ENCODE data around the gene FCER1G. TPM values are rescaled to one million over a fixed set of nuclear protein-coding genes. Genes with fewer than 3 reads are reported as not detected.

FCER1G gene
- total RNA-seq, 1 donor from 2014 or later: 64.8 TPM

GRCh38 chr1:161191971-161192370 is 23.1 kb upstream of the FCER1G start:
- no peaks in the 10 kb centered on the region for H3K27me3 ChIP-seq
- no peak overlapping the region for H3K4me3 ChIP-seq
- no peaks in the 10 kb centered on the region for H3K9me3 ChIP-seq
- H3K4me1 ChIP-seq: peaks cover 40% of the 10 kb centered on the region
- no peak for DNase-seq (ENCODE audit: extremely low spot score in 2 of 2)
- H3K27ac ChIP-seq: no peak overlapping the region
- intact Hi-C loops (cut with DNase I): loop anchor here (10.0 kb wide), 1 partner anchor 193 kb away; no protein-coding TSS in a partner anchor
- peaks cover 0 to 16% of the 10 kb centered on the region in 2 donors for H3K36me3 ChIP-seq
- TF ChIP-seq POLR2A (IDR thresholded peaks at IDR 0.05): no peak
- no peak for TF ChIP-seq POLR2AphosphoS5 (IDR thresholded peaks at IDR 0.05; ENCODE audit: insufficient read depth in 1 of 2, low read depth in 1 of 2)
- no peak for TF ChIP-seq CTCF (IDR thresholded peaks at IDR 0.05)

GRCh38 chr1:161192476-161193465 is 22.3 kb upstream of the FCER1G start:
- no peak for DNase-seq (ENCODE audit: extremely low spot score in 2 of 2)
- H3K27me3 ChIP-seq: no peaks in the 10 kb centered on the region
- H3K4me3 ChIP-seq: peak overlapping the region in 1 of 2 donors; percentile 11
- H3K27ac ChIP-seq: peak overlapping the region; percentile 59
- H3K36me3 ChIP-seq: peaks cover 0 to 16% of the 10 kb centered on the region in 2 donors
- TF ChIP-seq CTCF (IDR thresholded peaks at IDR 0.05) (peak; percentile 55 to 86 (median 79)), POLR2A (IDR thresholded peaks at IDR 0.05) (no peak)
- intact Hi-C loops (cut with DNase I): loop anchor here (10.0 kb wide), 1 partner anchor 192 kb away; no protein-coding TSS in a partner anchor
- H3K9me3 ChIP-seq: no peaks in the 10 kb centered on the region
- H3K4me1 ChIP-seq: peaks cover 48% of the 10 kb centered on the region

- peak overlapping the region; percentile 59 for H3K27ac ChIP-seq
Observed at GRCh38 chr1:161193561-161194235, 21.4 kb upstream of the FCER1G start.

GRCh38 chr1:161195171-161195570 is 19.9 kb upstream of the FCER1G start:
- Histone ChIP-seq H3K27me3 (no peaks in the 10 kb centered on the region), H3K9me3 (no peaks in the 10 kb centered on the region), H3K36me3 (peaks cover 0 to 16% of the 10 kb centered on the region in 2 donors), H3K4me3 (peak overlapping the region in 1 of 2 donors; percentile 24), H3K4me1 (peaks cover 72% of the 10 kb centered on the region), H3K27ac (no peak overlapping the region)
- no peak for DNase-seq (ENCODE audit: extremely low spot score in 2 of 2)
- intact Hi-C loops (cut with DNase I): loop anchor here (10.0 kb wide), 1 partner anchor 190 kb away; no protein-coding TSS in a partner anchor
- TF ChIP-seq POLR2AphosphoS5 (IDR thresholded peaks at IDR 0.05; ENCODE audit: insufficient read depth in 1 of 2, low read depth in 1 of 2) (no peak), CTCF (IDR thresholded peaks at IDR 0.05) (no peak), POLR2A (IDR thresholded peaks at IDR 0.05) (no peak)

More at GRCh38 chr1:161193561-161194235, 21.4 kb upstream of the FCER1G start:
- Histone ChIP-seq H3K36me3 (peaks cover 0 to 16% of the 10 kb centered on the region in 2 donors), H3K27me3 (no peaks in the 10 kb centered on the region), H3K9me3 (no peaks in the 10 kb centered on the region), H3K4me3 (peak overlapping the region in 1 of 2 donors; percentile 11), H3K4me1 (peaks cover 57% of the 10 kb centered on the region)
- intact Hi-C loops (cut with DNase I): loop anchor here (10.0 kb wide), 1 partner anchor 191 kb away; no protein-coding TSS in a partner anchor
- no peak for DNase-seq (ENCODE audit: extremely low spot score in 2 of 2)
- TF ChIP-seq POLR2A (IDR thresholded peaks at IDR 0.05) (no peak), POLR2AphosphoS5 (IDR thresholded peaks at IDR 0.05; ENCODE audit: insufficient read depth in 1 of 2, low read depth in 1 of 2) (peak in 1 of 2 donors; percentile 46)

GRCh38 chr1:161196111-161196510 is 19.0 kb upstream of the FCER1G start:
- H3K4me1 ChIP-seq: peaks cover 81% of the 10 kb centered on the region
- intact Hi-C loops (cut with DNase I): loop anchor here (10.0 kb wide), 1 partner anchor 189 kb away; no protein-coding TSS in a partner anchor
- peaks cover 0 to 10% of the 10 kb centered on the region in 2 donors for H3K36me3 ChIP-seq
- H3K27ac ChIP-seq: peak overlapping the region; percentile 97
- no peaks in the 10 kb centered on the region for H3K9me3 ChIP-seq
- no peak for TF ChIP-seq CTCF (IDR thresholded peaks at IDR 0.05)
- TF ChIP-seq POLR2AphosphoS5 (IDR thresholded peaks at IDR 0.05; ENCODE audit: insufficient read depth in 1 of 2, low read depth in 1 of 2): no peak
- no peak for TF ChIP-seq POLR2A (IDR thresholded peaks at IDR 0.05)
- H3K4me3 ChIP-seq: peak overlapping the region in 1 of 2 donors; percentile 24
- H3K27me3 ChIP-seq: no peaks in the 10 kb centered on the region
- no peak for DNase-seq (ENCODE audit: extremely low spot score in 2 of 2)
